Liver (tissue), 3 donors: Measurements from ENCODE around the gene ADAMTS6.

Experiments used
- FOXA1 ChIP-seq: IDR thresholded peaks from 2 replicates; pipeline ENCODE4 v1.6.1; 2016; ENCODE audit warnings: antibody characterized with exemption
- GABPA ChIP-seq, 2 donors: IDR thresholded peaks in 1 of 2; conservative IDR thresholded peaks in 1 of 2; 2 replicates each; pipeline ENCODE4 v1.6.1; 2016; ENCODE audit warnings: antibody characterized with exemption in 2 of 2, mild to moderate bottlenecking in 1 of 2, moderate library complexity in 1 of 2
- JUND ChIP-seq, 2 donors: IDR thresholded peaks; 2 replicates each; pipeline ENCODE4 v1.6.1; 2016; ENCODE audit warnings: antibody characterized with exemption in 2 of 2
- RAD21 ChIP-seq, 2 donors: IDR thresholded peaks; 2 replicates each; pipeline ENCODE4 v1.6.1; 2016; ENCODE audit warnings: antibody characterized with exemption in 2 of 2, mild to moderate bottlenecking in 2 of 2
- REST ChIP-seq: IDR thresholded peaks from 2 replicates; pipeline ENCODE4 v1.6.1; 2016; ENCODE audit warnings: antibody characterized with exemption, mild to moderate bottlenecking
- TAF1 ChIP-seq: conservative IDR thresholded peaks from 2 replicates; pipeline ENCODE4 v1.6.1; 2016; ENCODE audit warnings: antibody characterized with exemption, mild to moderate bottlenecking
- YY1 ChIP-seq: IDR thresholded peaks from 2 replicates; pipeline ENCODE4 v1.6.1; 2016; ENCODE audit warnings: antibody characterized with exemption, mild to moderate bottlenecking
- TF ChIP-seq, protein P1 (sequence below): fragments of 150-350 bp; IDR thresholded peaks from 2 replicates; pipeline ENCODE4 v1.5.1; 2017; ENCODE audit warnings: improper control_type of control experiment, low read depth, low read length; ENCODE audit not compliant: missing input control
- TF ChIP-seq, protein P2 (sequence below): IDR thresholded peaks from 2 replicates; pipeline ENCODE4 v1.6.1; 2016; ENCODE audit warnings: antibody characterized with exemption
- donor health status: healthy.
- donor health status: healthy.

DNA sequence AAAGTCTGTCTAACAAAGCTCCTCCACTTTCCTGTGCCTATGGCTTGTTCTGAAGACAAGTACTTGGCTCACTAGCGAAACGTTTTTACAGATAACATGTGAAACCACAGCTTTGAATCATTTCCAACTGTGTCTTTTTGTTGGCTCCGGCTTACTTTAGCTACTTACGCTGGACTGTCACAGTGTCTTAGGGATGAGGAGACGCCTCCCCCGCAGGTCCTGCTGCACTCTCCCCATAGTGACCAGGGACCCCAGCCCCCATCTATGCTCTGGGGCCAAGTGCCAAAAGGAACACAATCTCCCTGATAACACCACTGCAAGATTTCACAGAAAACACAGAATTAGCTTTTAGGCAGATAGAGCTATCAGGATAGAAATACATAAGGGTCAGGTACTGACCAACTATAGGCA lies 219.1 kb downstream of the ADAMTS6 start:
- TF ChIP-seq, protein P1, sequence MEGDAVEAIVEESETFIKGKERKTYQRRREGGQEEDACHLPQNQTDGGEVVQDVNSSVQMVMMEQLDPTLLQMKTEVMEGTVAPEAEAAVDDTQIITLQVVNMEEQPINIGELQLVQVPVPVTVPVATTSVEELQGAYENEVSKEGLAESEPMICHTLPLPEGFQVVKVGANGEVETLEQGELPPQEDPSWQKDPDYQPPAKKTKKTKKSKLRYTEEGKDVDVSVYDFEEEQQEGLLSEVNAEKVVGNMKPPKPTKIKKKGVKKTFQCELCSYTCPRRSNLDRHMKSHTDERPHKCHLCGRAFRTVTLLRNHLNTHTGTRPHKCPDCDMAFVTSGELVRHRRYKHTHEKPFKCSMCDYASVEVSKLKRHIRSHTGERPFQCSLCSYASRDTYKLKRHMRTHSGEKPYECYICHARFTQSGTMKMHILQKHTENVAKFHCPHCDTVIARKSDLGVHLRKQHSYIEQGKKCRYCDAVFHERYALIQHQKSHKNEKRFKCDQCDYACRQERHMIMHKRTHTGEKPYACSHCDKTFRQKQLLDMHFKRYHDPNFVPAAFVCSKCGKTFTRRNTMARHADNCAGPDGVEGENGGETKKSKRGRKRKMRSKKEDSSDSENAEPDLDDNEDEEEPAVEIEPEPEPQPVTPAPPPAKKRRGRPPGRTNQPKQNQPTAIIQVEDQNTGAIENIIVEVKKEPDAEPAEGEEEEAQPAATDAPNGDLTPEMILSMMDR: no peak
- TF ChIP-seq RAD21 (IDR thresholded peaks at IDR 0.05) (no peak), GABPA (IDR thresholded peaks at IDR 0.05 in 1 of 2, conservative IDR thresholded peaks at IDR 0.05 in 1 of 2) (no peak), REST (no peak), TAF1 (no peak), FOXA1 (no peak), YY1 (no peak), JUND (IDR thresholded peaks at IDR 0.05) (no peak)
- TF ChIP-seq, protein P2, sequence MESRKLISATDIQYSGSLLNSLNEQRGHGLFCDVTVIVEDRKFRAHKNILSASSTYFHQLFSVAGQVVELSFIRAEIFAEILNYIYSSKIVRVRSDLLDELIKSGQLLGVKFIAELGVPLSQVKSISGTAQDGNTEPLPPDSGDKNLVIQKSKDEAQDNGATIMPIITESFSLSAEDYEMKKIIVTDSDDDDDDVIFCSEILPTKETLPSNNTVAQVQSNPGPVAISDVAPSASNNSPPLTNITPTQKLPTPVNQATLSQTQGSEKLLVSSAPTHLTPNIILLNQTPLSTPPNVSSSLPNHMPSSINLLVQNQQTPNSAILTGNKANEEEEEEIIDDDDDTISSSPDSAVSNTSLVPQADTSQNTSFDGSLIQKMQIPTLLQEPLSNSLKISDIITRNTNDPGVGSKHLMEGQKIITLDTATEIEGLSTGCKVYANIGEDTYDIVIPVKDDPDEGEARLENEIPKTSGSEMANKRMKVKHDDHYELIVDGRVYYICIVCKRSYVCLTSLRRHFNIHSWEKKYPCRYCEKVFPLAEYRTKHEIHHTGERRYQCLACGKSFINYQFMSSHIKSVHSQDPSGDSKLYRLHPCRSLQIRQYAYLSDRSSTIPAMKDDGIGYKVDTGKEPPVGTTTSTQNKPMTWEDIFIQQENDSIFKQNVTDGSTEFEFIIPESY: no peak
